Progenitor cell of endocrine pancreas (in vitro differentiated cells): ENCODE measurements around the gene WDFY2. TPM values are rescaled to one million over a fixed set of nuclear protein-coding genes. Genes with fewer than 3 reads are reported as not detected.
"Not testable (repeated sequence)": the region's sequence is repeated elsewhere in the genome, so short reads cannot be mapped to it uniquely, and the experiment has no call there.

Source experiments
- DNase-seq: peaks from one replicate; pipeline ENCODE4 v3.0.0; 2021; ENCODE audit warnings: low spot score; ENCODE audit not compliant: unreplicated experiment
- H3K27ac Mint-ChIP-seq: 2 replicates; pipeline ENCODE4 v1.8.0; 2021; ENCODE audit warnings: mild to moderate bottlenecking, moderate library complexity, mixed read lengths
- H3K27me3 Mint-ChIP-seq: 2 replicates; pipeline ENCODE4 v1.8.0; 2021; ENCODE audit warnings: mixed read lengths
- H3K36me3 Mint-ChIP-seq: 2 replicates; pipeline ENCODE4 v1.8.0; 2022; ENCODE audit warnings: mixed read lengths; ENCODE audit not compliant: insufficient read depth
- H3K4me1 Mint-ChIP-seq: 2 replicates; pipeline ENCODE4 v1.8.0; 2021; ENCODE audit warnings: low read depth, mixed read lengths
- H3K4me3 Mint-ChIP-seq: 2 replicates; pipeline ENCODE4 v1.8.0; 2021; ENCODE audit warnings: low read depth, mild to moderate bottlenecking, moderate library complexity, mixed read lengths
- H3K9me3 Mint-ChIP-seq: 2 replicates; pipeline ENCODE4 v1.8.0; 2021; ENCODE audit warnings: low read depth, mixed read lengths
- CTCF ChIP-seq: fragments of 200-600 bp; sonication (generic); IDR thresholded peaks from one replicate; pipeline ENCODE4 v1.5.0; 2021; ENCODE audit warnings: antibody characterized with exemption, mild to moderate bottlenecking; ENCODE audit not compliant: unreplicated experiment
- total RNA-seq: library from RNA; stranded (reverse); gene quantifications from 2 replicates; pipeline ENCODE4 v1.2.1, GENCODE V29; 2021

Gene WDFY2
- total RNA-seq, 1 donor from 2014 or later, result 17.2 TPM

DNA sequence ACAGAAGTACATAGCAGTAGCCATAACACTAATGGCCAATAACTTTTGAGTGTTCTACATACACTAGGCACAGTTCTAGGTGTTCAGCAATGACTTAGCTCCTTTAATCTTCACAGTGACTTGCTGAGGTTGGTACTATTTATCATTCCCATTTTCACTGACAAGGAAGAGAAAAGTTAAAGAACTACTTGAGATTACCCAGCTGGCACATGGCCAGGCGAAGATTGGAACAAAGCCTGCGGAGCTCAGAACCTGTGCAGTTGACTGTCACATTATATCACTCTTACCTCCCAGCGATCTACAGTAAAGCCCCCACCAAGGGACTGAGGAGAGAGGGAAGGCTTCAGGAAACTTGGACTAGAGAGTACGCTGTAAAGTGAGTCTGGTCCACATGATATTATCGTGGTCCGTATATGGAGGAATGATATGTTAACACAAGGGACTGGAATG lies 42.4 kb upstream of the WDFY2 start:
- no peaks in the 10 kb centered on the region for H3K27me3 Mint-ChIP-seq
- H3K36me3 Mint-ChIP-seq, result no peaks in the 10 kb centered on the region
- DNase-seq, result no peak
- no peak overlapping the region for H3K4me3 Mint-ChIP-seq
- peaks cover 11% of the 10 kb centered on the region for H3K4me1 Mint-ChIP-seq
- H3K9me3 Mint-ChIP-seq, result no peaks in the 10 kb centered on the region
- H3K27ac Mint-ChIP-seq, result peak overlapping the region; percentile 25
- TF ChIP-seq CTCF, result no peak

GRCh38 chr13:51542346-51543242 lies 41.7 kb upstream of the WDFY2 start:
- Mint-ChIP-seq H3K9me3 (no peaks in the 10 kb centered on the region), H3K4me1 (peaks cover 11% of the 10 kb centered on the region), H3K36me3 (no peaks in the 10 kb centered on the region), H3K27ac (no peak overlapping the region), H3K4me3 (no peak overlapping the region), H3K27me3 (no peaks in the 10 kb centered on the region)
- TF ChIP-seq CTCF, result no peak
- DNase-seq, result no peak

- not testable (repeated sequence) for H3K4me1 Mint-ChIP-seq, H3K27me3 Mint-ChIP-seq, H3K27ac Mint-ChIP-seq, H3K9me3 Mint-ChIP-seq, H3K4me3 Mint-ChIP-seq, H3K36me3 Mint-ChIP-seq, DNase-seq
Observed at GRCh38 chr13:51545446-51545845, 38.8 kb upstream of the WDFY2 start.

DNA sequence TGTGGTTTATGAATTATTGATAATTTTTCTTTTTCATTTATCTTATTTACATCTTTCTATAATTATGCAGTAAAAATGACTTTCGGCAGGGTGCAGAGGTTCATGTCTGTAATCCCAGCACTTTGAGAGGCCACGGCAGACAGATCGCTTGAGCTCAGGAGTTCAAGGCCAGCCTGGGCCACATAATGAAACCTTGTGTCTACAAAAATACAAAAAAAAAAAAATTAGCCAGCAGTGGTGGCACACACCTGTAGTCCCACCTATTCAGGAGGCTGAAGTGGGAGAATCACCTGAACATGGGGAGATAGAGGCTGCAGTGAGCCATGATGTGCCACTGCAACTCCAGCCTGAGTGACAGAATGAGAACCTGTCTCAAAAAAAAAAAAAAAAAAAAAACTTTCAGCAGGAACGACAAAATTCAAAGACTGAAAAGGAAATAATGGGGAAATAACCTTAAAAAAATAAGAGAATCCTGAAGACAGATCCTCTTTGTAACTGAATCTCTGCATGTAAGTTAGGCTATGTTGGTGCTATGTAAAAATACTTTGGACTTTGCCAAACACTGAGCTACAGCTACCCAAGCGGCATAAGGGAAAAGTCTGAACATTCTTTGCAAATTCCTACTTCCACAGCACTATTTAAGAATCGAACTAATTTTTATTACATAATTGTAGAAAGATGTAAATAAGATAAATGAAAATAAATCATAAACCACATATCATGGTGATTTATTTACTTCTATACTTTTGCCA lies 36.7 kb upstream of the WDFY2 start:
- Mint-ChIP-seq H3K36me3 (no peaks in the 10 kb centered on the region), H3K9me3 (no peaks in the 10 kb centered on the region), H3K27ac (no peak overlapping the region), H3K4me3 (no peak overlapping the region), H3K27me3 (no peaks in the 10 kb centered on the region), H3K4me1 (peaks cover 3% of the 10 kb centered on the region)
- TF ChIP-seq CTCF, result no peak
- DNase-seq, result no peak

GRCh38 chr13:51549050-51549449 lies 35.2 kb upstream of the WDFY2 start:
- H3K9me3 Mint-ChIP-seq, result no peaks in the 10 kb centered on the region

More at GRCh38 chr13:51549050-51549449, 35.2 kb upstream of the WDFY2 start:
- H3K4me3 Mint-ChIP-seq, result no peak overlapping the region
- H3K27ac Mint-ChIP-seq, result no peak overlapping the region
- no peak for DNase-seq
- H3K36me3 Mint-ChIP-seq, result no peaks in the 10 kb centered on the region
- no peaks in the 10 kb centered on the region for H3K27me3 Mint-ChIP-seq
- no peaks in the 10 kb centered on the region for H3K4me1 Mint-ChIP-seq
- no peak for TF ChIP-seq CTCF
